ENCODE measurements around the gene ZCCHC2. TPM values are rescaled to one million over a fixed set of nuclear protein-coding genes. Genes with fewer than 3 reads are reported as not detected.

Gene ZCCHC2
- total RNA-seq, 1 experiment from 2014 or later, result 12.6 TPM

DNA sequence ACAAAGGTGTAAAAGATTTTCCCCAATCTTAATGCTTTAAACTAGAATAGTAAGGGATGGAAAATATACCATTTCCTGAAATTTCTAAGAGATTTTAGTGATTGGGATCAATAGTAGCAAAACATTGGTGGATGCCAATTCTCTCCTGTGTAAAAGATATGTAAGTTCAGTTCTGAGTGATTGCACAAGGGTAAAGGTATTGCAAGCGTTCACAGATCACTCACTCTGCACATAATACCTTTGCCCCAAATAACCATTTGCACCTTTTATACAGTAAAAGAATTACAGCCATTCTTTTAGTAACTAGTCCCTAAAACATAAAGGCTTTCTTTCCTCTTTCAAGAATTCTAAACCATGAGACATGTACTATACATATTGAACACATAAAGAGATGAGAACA, 13.0 kb upstream of the ZCCHC2 start:
- no peak for DNase-seq (ENCODE audit: low read depth)

DNA sequence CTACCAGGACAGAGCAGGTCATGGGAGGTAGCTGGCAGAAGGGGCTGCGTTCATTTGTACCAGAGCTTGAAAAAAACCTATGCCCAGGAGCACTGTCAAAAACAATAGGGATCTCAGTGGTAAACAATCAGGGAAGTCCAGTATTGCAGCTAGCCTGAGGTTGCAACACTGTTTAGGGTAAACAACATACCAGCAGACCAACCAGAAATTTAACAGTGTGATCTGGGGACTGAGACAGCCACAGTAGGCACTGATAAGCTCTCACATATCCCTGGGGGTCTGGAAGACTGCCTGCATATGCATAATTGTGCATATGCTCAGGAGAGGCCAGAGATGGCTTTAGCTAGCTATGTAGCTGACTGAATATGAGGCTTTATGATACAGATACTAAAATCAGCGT, 12.0 kb upstream of the ZCCHC2 start:
- no peak for DNase-seq (ENCODE audit: low read depth)

DNA sequence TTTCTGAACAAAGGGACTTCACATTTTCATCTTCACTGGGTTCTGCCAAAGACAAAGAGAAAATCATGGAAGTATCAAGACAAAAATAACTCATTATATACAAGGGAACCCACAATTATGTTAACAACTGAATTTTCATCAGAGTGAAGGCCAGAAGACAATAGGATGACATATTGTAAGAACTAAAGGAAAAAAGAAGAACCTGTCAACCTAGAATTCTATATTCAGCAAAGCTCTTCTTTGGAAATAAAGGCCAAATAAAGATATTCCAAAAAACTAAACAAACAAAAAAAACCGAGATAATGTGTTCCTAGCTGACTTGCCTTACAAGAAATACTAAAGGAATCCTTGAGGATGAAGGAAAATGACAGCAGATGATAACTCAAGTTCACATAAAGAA, 10.3 kb upstream of the ZCCHC2 start:
- DNase-seq (ENCODE audit: low read depth), result no peak

DNA sequence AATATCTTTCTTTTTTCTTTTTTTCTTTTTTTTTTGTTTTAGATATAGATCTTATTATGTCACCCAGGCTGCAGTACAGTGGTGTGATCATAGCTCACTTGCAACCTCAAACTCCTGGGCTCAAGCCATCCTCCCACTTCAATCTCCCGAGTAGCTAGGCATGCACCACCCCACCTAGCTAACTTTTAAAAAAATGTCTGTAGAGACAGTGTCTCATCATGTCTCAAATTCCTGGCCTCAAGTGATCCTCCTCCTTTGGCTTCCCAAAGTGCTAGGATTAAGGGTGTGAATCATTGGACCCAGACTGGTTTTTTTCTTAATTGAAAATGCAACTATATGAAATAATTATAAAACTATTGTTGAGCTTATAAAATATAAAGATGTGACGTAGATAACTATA, 9.8 kb upstream of the ZCCHC2 start:
- DNase-seq (ENCODE audit: low read depth), result no peak

DNA sequence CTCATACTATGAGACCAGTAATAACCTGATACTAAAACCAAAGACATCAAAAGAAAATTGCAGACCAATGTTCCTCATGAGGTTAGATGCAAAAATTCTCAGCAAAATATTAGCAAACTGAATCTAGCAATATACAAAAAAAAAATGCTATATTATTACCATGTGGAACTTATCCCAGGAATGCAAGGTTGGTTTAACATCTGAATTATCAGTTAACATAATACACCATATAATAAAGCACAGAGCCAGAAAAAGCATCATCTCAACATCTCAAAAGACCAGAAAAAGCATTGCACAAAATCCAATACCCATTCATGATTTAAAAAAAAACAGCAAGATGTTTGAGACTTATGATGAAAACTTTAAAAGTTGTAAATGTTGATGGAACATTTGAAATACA, 8.3 kb upstream of the ZCCHC2 start:
- DNase-seq (ENCODE audit: low read depth), result no peak

DNA sequence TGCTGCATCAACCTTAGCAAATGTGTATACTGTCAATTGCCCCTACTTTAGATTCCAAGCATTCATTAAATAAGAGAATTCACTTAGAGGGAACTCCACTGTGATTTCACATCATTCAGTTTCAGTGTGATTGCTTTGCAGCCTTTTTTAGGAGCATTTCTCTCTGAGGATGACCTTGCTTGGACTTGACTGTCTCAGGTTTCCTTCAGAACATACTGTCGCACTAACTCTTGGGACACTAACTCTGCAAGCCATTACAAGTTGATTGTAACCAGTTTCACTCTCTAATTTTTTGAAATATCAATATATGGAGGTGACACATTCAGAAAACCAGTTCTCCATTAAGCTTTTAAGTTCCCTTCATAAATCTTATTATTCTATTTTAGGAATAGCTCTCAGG, 6.6 kb upstream of the ZCCHC2 start:
- DNase-seq (ENCODE audit: low read depth), result no peak

DNA sequence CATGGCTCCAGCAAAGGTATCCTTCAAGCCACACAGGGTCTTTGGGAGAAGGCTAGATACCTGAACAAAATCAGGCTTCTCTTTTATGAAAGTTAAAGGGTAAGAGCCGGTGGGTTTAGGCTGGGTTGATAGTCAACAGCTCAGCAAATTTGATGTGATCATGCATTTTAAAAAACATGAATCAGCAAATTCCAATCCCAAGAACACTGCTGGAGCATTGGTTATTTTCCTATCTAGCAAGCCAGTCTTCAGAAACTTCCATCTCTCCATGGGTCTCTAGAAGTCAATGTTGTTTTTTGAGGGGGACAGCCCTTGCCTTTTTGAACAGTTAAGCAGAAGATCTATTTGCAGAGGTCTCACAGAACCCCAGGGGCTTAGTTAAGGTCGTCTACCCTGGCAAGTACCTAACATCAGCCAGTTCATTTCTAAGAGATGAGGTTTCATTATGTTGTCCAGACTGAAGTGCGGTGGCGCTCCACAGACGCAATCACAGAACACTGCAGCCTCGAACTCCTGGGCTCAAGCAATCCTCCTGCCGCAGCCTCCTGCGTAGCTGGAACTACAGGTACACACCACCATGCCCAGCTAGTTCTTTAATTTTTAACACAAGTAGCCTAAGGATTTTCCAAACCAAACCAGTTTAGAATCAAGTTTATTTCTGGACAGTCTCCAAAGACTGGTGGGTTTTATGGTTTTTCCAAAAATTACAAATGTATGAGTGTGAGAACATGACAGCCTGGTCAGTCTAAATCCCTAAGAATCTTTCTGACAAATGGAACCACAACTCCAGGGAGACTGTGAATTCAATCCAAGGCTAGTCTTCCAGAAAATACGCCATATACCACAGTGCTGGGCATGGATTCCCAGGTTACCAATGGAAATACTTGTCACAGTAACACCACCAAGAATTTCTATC, 4.1 kb upstream of the ZCCHC2 start:
- peak; percentile 27 for DNase-seq (ENCODE audit: low read depth)

DNA sequence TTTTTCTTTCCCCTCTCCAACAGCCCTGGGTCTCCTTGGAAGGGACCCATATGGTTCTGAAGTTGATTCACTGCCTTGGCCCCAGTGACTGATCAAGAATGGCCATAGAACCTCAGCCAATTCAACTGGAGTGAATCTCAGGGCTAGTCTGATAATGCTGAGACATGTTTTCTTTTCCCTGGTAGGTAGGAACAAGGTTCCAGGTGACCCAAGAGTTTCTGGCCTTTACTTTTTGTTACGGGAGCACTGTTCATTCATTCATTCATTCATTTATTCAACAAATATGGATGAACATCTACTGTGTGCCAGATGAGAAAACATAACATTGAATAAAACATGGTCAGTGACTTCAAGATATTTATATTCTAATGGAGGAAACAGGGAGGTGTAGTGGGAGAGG, 3.1 kb upstream of the ZCCHC2 start:
- no peak for DNase-seq (ENCODE audit: low read depth)

DNA sequence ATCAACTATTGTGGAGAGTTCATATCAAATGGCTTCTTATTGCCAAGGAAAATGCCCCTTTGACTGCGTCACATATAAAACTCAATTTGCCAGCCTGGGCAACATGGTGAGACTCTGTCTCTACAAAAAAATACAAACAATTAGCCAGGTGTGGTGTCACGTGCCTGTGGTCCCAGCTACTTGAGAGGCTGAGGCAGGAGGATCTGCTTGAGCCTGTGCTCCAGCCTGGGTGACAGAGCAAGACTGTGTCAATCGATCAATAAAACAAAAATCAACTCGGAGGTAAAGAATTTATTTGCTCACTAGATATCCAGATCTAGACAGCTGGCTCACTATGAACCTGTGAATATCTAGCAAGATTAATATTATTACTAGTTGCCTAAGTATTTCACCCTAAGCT, 1.7 kb upstream of the ZCCHC2 start:
- no peak for DNase-seq (ENCODE audit: low read depth)

DNA sequence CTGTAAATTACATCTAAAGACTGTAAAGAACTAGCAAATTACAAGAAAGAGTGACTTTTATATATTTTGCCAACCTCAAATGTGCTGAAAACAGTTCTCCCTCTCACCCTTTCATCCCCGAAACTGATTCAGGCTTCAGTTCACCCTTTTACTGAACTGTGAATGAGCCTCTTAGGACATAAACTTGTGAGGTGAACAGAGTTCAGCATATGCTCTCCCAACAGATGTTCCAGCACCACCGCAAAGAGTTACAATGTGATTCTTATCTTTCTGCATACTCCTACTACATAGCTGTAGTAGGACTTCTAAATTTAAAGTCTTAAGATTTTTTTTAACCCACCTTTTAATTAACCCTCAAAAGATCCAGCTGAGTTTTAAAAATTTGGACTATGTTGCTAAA, 1.2 kb upstream of the ZCCHC2 start:
- no peak for DNase-seq (ENCODE audit: low read depth)

DNA sequence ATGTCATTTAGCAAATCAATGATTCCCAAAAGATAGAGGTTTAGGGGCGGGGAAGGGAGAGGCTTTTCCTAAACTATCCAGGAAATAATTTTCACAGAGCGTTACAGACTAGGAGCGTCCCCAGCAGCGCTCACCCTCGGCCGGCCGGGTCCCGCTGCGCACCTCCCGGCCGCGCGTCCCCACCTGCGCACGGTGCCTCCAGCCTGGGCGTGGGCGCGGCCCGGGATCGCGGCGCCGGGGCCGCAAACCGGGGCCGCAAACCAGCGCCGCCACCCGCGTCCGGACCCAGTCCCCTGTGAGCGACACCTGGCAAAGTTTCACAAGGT, 684 bp upstream of the ZCCHC2 start:
- no peak for DNase-seq (ENCODE audit: low read depth)

DNA sequence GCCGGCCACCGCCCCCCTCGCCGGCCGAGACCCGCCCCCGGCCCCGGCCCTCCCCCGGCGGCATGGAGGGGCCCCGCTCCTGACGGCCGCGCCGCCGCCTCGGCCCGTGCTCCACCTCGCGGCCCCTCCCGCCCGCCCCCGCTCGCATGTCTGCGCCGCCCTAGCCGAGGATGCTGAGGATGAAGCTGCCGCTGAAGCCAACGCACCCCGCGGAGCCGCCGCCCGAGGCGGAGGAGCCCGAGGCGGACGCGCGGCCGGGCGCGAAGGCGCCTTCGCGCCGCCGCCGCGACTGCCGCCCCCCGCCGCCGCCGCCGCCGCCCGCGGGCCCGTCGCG, 397 bp downstream of the ZCCHC2 start:
- DNase-seq (ENCODE audit: low read depth), result no peak

DNA sequence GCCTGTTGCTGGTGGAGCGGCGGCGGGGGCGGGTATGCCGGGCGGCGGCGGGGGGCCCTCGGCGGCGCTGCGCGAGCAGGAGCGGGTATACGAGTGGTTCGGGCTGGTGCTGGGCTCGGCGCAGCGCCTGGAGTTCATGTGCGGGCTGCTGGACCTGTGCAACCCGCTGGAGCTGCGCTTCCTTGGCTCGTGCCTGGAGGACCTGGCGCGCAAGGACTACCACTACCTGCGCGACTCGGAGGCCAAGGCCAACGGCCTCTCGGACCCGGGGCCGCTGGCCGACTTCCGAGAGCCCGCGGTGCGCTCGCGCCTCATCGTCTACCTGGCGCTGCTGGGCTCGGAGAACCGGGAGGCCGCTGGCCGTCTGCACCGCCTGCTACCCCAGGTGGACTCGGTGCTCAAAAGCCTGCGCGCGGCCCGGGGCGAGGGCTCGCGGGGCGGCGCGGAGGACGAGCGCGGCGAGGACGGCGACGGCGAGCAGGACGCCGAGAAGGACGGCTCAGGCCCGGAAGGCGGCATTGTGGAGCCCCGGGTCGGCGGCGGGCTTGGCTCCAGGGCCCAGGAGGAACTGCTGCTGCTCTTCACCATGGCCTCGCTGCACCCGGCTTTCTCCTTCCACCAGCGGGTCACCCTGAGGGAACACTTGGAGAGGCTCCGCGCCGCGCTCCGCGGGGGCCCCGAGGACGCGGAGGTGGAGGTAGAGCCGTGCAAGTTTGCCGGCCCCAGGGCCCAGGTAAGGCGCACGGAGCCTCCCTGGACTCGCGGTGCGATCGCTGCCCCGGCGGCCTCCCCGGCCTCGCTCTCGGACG, 1.0 kb downstream of the ZCCHC2 start:
- DNase-seq (ENCODE audit: low read depth), result peak; percentile 38

DNA sequence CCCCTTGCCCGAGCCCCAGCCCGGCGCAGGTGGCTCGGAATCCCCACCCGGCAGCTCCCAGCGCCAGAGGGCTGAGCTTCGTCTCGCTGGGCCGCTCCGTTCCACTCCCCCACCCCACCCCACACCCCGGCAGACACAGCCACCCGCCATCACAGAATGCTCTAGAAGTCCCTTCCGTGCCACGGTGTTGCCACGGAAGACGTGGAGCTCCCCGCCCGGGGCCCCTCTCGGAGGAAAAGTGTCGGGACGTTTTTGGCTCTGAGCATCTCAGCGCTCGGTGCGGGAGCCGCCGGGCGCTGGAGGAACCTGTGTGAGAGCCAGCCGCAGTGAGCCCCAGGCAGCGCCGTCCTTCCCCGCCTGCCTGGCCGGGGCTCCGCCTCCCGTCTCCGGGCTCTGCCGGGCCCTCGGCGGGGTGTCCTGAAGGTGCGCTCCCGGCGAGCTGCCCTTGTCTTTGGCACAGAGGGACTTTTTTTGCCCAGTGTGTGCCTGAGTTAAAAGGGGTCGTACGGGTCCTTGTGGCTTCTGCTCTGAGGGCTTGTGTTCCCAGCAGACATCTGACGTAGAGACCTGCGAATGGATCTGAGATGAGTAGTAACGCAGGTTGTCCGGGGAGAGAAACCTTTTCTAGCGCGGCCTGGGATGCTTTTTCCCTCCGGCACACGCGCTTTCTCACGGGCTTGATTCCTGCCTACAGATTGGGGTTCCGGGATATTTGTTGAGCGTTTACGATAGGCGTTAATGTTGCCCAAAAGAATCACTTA, 1.8 kb downstream of the ZCCHC2 start:
- peak; percentile 51 for DNase-seq (ENCODE audit: low read depth)

DNA sequence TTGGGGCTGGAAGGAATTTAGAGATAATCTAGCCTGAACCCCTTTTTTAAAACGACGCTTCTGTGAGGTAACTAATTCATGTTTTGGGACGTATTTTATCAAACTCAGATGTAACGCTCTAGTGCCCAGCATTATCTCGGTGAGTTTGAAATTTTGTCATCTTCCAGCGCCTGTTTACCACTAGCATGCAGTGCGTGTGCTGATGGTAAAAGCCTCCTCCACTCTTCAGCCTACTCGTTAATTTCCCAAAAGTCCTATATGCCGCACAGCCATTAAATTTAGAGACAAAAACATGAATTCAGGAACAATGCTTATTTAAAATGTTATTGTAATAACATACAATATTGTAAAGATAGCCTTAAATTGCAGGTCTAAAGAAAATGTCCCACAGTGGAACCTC, 2.8 kb downstream of the ZCCHC2 start:
- DNase-seq (ENCODE audit: low read depth), result no peak

DNA sequence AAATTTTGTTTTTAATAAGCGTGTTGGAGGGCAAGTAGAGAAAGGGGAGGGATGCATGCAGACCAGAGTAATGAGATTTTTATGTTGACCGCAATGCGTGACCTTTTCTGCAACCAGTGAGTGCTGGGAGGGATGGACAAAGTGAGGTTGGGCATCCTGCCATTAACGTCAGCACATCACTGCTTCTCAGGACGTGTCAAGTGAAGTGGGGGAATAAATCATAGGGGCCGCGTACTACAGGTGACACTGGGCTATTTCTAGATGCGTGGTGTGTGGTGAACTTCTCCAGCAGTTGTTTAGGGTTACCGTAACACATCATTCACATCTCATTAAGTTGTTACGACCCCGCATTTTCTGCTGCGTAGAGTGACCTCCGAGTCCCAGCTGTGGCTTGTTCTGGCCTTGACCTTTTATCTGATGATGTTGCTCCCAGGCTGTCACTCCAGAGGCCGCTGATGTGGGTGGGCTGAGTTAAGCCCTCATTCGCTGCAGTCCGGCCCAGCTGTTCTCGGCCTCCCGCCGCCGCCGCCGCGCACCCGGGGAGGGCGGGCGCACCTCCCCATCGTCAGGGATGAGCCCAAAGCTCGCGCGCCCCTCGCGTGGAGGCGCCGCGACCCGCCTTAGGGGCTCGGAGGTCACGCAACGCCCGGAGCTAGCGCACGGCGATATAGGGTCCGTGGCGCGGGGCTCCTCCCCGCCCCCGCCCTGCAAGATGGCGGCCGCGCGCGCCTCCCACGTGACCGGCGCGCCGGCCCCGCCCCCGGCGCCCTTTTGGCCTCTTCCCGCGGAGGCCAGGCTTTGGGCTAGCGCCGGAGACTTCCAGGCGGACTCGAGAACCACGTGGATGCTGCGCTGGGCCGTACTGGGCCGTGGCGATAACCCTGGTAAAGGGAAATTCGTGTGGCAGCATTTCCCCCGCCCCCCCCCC, 3.5 kb downstream of the ZCCHC2 start:
- peak; percentile 69 for DNase-seq (ENCODE audit: low read depth)

DNA sequence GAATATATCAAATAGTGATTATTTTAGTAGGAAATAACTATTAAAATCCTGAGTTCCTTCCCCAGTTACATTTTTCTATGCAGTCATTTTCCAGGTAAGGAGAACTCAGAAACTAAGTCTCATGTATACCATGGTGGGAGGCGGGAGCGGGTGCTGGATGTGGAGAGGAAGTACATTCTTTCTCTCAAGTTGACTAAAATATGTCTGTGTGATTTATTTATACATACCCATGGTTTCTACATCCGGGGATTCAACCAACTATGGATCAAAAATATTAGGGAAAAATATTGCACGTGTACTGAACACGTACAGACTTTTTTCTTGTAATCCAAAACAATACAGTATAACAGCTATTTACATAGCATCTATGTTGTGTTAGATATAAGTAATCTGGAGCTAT, 6.8 kb downstream of the ZCCHC2 start:
- no peak for DNase-seq (ENCODE audit: low read depth)

DNA sequence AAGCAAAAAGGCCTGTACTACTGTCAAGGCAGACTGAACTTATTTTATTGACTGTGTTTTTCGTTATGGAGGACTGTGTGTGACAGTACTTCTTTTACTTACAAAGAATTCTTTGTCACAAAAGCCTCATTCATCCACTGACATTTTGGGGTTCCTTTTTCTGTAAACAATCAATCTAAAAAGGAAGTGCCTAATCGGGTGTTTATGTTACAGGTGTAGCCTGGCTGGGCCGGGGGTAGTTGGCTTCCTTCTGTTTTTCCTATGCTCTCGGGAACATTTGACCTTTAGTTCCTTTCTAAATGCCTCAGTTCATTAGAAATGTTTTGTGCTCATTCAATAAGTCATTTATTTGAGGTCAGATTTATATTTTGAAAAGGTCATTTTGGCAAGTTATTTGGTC, 8.3 kb downstream of the ZCCHC2 start:
- DNase-seq (ENCODE audit: low read depth), result no peak

DNA sequence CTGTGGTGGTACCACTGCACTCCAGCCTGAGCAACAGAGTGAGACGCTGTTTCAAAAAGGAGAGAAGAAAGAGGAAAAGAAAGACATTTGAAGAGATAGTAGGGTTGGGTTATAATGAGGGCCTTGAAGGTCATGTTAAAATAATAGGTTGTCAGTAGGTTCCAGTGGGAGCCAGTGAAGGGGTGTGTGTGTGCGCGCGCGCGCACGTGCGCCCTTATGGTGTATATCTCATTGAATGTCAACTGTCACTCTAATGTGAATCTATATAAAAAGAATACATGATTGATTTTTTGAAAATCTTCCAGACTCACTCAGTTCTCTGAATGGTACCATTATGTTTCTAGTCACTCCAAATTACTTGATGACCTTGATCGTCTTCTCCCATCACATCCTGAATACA, 9.1 kb downstream of the ZCCHC2 start:
- DNase-seq (ENCODE audit: low read depth), result no peak

DNA sequence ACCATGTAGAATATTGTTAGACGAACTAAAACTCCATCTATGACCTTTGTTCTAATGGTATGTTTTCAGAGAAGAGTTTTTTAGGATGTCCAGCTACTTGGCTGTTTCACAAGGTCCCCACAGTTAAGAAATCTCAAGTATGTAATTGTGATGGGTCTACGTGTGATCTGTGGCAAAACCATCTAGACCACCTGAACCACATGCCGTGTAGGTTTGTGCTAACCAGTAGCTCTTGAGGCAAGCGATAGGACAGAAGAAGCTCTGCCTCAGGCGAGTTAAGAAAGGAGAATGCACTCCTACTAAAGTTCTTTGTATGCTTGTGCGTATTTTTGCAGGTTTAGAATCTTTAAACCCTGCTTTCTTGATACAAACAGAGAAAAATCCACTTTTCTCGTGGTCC, 13.2 kb downstream of the ZCCHC2 start:
- DNase-seq (ENCODE audit: low read depth), result no peak

Data from HT1080 (cell line).